Glutamatergic neuron (in vitro differentiated cells): Measurements from ENCODE around the gene PIWIL4. TPM values are rescaled to one million over a fixed set of nuclear protein-coding genes. Genes with fewer than 3 reads are reported as not detected.
"Not testable (repeated sequence)": the region's sequence is repeated elsewhere in the genome, so short reads cannot be mapped to it uniquely, and the experiment has no call there.

Experiments used
- DNase-seq: peaks from one replicate; pipeline ENCODE4 v3.0.0; 2022
- H3K27ac Mint-ChIP-seq: one replicate; pipeline ENCODE4 v1.8.0; 2020; ENCODE audit warnings: mild to moderate bottlenecking, mixed read lengths, inconsistent platforms; ENCODE audit not compliant: unreplicated experiment
- H3K27me3 Mint-ChIP-seq: one replicate; pipeline ENCODE4 v1.8.0; 2020; ENCODE audit warnings: mild to moderate bottlenecking, moderate library complexity, mixed read lengths, inconsistent platforms; ENCODE audit not compliant: unreplicated experiment
- H3K36me3 Mint-ChIP-seq: one replicate; pipeline ENCODE4 v1.8.0; 2020; ENCODE audit warnings: mild to moderate bottlenecking, mixed read lengths, inconsistent platforms; ENCODE audit not compliant: unreplicated experiment
- H3K4me1 Mint-ChIP-seq: one replicate; pipeline ENCODE4 v1.8.0; 2020; ENCODE audit warnings: mild to moderate bottlenecking, low read depth, mixed read lengths, inconsistent platforms; ENCODE audit not compliant: unreplicated experiment
- H3K4me3 Mint-ChIP-seq: one replicate; pipeline ENCODE4 v1.8.0; 2020; ENCODE audit warnings: mild to moderate bottlenecking, mixed read lengths, inconsistent platforms; ENCODE audit not compliant: unreplicated experiment
- H3K9me3 Mint-ChIP-seq: one replicate; pipeline ENCODE4 v1.8.0; 2020; ENCODE audit warnings: mild to moderate bottlenecking, moderate library complexity, mixed read lengths, inconsistent platforms; ENCODE audit not compliant: unreplicated experiment
- CTCF ChIP-seq: fragments of 200-600 bp; sonication (generic); IDR thresholded peaks from one replicate; pipeline ENCODE4 v1.5.0; 2021; ENCODE audit not compliant: partially characterized antibody, unreplicated experiment
- total RNA-seq: library from RNA; stranded (reverse); fragmentation: NEBNext Ultra II Directional; extraction: Animal tissue kit (Norgen Biotek cat#: 25700); gene quantifications from one replicate; pipeline ENCODE4 v1.2.1, GENCODE V29; 2021; ENCODE audit not compliant: unreplicated experiment

The PIWIL4 gene
- total RNA-seq, 1 donor from 2014 or later, result 0.69 TPM

GRCh38 chr11:94623120-94623735 lies 56.1 kb downstream of the PIWIL4 start:
- no peak overlapping the region for H3K4me3 Mint-ChIP-seq
- peak; percentile 61 for DNase-seq

GRCh38 chr11:94625422-94625821 lies 58.3 kb downstream of the PIWIL4 start:
- not testable (repeated sequence) for H3K9me3 Mint-ChIP-seq, DNase-seq, H3K27me3 Mint-ChIP-seq, H3K27ac Mint-ChIP-seq, H3K36me3 Mint-ChIP-seq, H3K4me1 Mint-ChIP-seq, H3K4me3 Mint-ChIP-seq

More at GRCh38 chr11:94623120-94623735, 56.1 kb downstream of the PIWIL4 start:
- TF ChIP-seq CTCF, result peak; percentile 65
- peaks cover 3% of the 10 kb centered on the region for H3K27me3 Mint-ChIP-seq
- no peak overlapping the region for H3K27ac Mint-ChIP-seq
- H3K9me3 Mint-ChIP-seq, result no peaks in the 10 kb centered on the region
- H3K36me3 Mint-ChIP-seq, result no peaks in the 10 kb centered on the region
- no peaks in the 10 kb centered on the region for H3K4me1 Mint-ChIP-seq

GRCh38 chr11:94627003-94627560 lies 59.9 kb downstream of the PIWIL4 start:
- H3K27me3 Mint-ChIP-seq, H3K9me3 Mint-ChIP-seq, H3K4me1 Mint-ChIP-seq, DNase-seq, H3K27ac Mint-ChIP-seq, H3K36me3 Mint-ChIP-seq, H3K4me3 Mint-ChIP-seq: not testable (repeated sequence)

GRCh38 chr11:94629741-94630140 lies 62.6 kb downstream of the PIWIL4 start:
- Mint-ChIP-seq H3K27me3 (no peaks in the 10 kb centered on the region), H3K36me3 (no peaks in the 10 kb centered on the region), H3K4me1 (no peaks in the 10 kb centered on the region), H3K27ac (no peak overlapping the region), H3K9me3 (no peaks in the 10 kb centered on the region), H3K4me3 (no peak overlapping the region)
- DNase-seq, result no peak
- no peak for TF ChIP-seq CTCF

GRCh38 chr11:94630221-94630620 lies 63.1 kb downstream of the PIWIL4 start:
- no peaks in the 10 kb centered on the region for H3K36me3 Mint-ChIP-seq
- H3K9me3 Mint-ChIP-seq, result no peaks in the 10 kb centered on the region
- TF ChIP-seq CTCF, result no peak
- peaks cover 1% of the 10 kb centered on the region for H3K27me3 Mint-ChIP-seq
- no peak for DNase-seq
- H3K4me1 Mint-ChIP-seq, result no peaks in the 10 kb centered on the region
- no peak overlapping the region for H3K4me3 Mint-ChIP-seq
- no peak overlapping the region for H3K27ac Mint-ChIP-seq

GRCh38 chr11:94632356-94632755 lies 65.2 kb downstream of the PIWIL4 start:
- H3K27ac Mint-ChIP-seq, result no peak overlapping the region
- H3K4me1 Mint-ChIP-seq, result no peaks in the 10 kb centered on the region

More at GRCh38 chr11:94632356-94632755, 65.2 kb downstream of the PIWIL4 start:
- no peaks in the 10 kb centered on the region for H3K9me3 Mint-ChIP-seq
- H3K36me3 Mint-ChIP-seq, result no peaks in the 10 kb centered on the region
- peaks cover 1% of the 10 kb centered on the region for H3K27me3 Mint-ChIP-seq
- DNase-seq, result no peak
- no peak for TF ChIP-seq CTCF
- H3K4me3 Mint-ChIP-seq, result no peak overlapping the region
